ENCODE measurements around the gene ZDHHC16. TPM values are rescaled to one million over a fixed set of nuclear protein-coding genes. Genes with fewer than 3 reads are reported as not detected.

The ZDHHC16 gene
- total RNA-seq, 4 donors from 2014 or later: 12.1 to 21.8 (median 16.1) TPM

- H3K4me3 ChIP-seq (ENCODE audit: low read depth, poor library complexity, severe bottlenecking): no peak overlapping the region
- TF ChIP-seq CTCF (IDR thresholded peaks at IDR 0.05) (no peak), POLR2A (IDR thresholded peaks at IDR 0.05) (no peak)
- no peak for DNase-seq (ENCODE audit: low spot score in 2 of 2)
- intact Hi-C loops (cut with DNase I; ENCODE audit: low total_unique reads): no loop called here
- 85 to 87% methylated on average over 1 of the region's 1 CpG for WGBS, 2 donors
These were observed 59.2 kb downstream of the ZDHHC16 start for GRCh38 chr10:97505152-97505551.

GRCh38 chr10:97506199-97506991, 60.4 kb downstream of the ZDHHC16 start:
- DNase-seq (ENCODE audit: low spot score in 2 of 2): no peak
- intact Hi-C loops (cut with DNase I; ENCODE audit: low total_unique reads): no loop called here
- 75 to 93% methylated on average over 3 of the region's 3 CpGs for WGBS, 2 donors
- no peak for TF ChIP-seq POLR2A (IDR thresholded peaks at IDR 0.05)
- no peak for TF ChIP-seq CTCF (IDR thresholded peaks at IDR 0.05)
- no peak overlapping the region for H3K4me3 ChIP-seq (ENCODE audit: low read depth, poor library complexity, severe bottlenecking)

Other genes with a start within 250 kb of the ZDHHC16 start
- 1 to 10 TPM; 7.7 to 8.5 (median 8.2) TPM for gene ARHGAP19, start 153.5 kb upstream of the ZDHHC16 start, total RNA-seq
- gene FRAT1, start 126.9 kb upstream of the ZDHHC16 start, total RNA-seq: 10 to 100 TPM in 2 of 4 donors, 1 to 10 TPM in 2; 4.6 to 16.9 (median 9.4) TPM
- gene FRAT2, start 111.4 kb upstream of the ZDHHC16 start, total RNA-seq: 10 to 100 TPM; 40.9 to 62.0 (median 57.7) TPM
- 10 to 100 TPM; 14.6 to 30.9 (median 22.6) TPM for gene RRP12, start 44.8 kb upstream of the ZDHHC16 start, total RNA-seq
- 100 to 1,000 TPM; 151 to 289 (median 240) TPM for gene PGAM1, start 20.0 kb upstream of the ZDHHC16 start, total RNA-seq
- 10 to 100 TPM; 13.9 to 33.0 (median 26.2) TPM for gene EXOSC1, start 169 bp upstream of the ZDHHC16 start, total RNA-seq
- 100 to 1,000 TPM; 103 to 142 (median 115) TPM for gene MMS19, start 52.2 kb downstream of the ZDHHC16 start, total RNA-seq
- 10 to 100 TPM; 42.7 to 60.6 (median 59.6) TPM for gene UBTD1, start 52.7 kb downstream of the ZDHHC16 start, total RNA-seq
- gene ANKRD2, start 126.6 kb downstream of the ZDHHC16 start, total RNA-seq: 1 to 10 TPM; 3.6 to 5.5 (median 4.8) TPM
- 1 to 10 TPM; 1.3 to 3.6 (median 2.1) TPM for gene HOGA1, start 138.2 kb downstream of the ZDHHC16 start, total RNA-seq
- under 1 TPM in 1 of 4 donors, not detected in 3; 0.32 TPM for gene C10orf62, start 143.5 kb downstream of the ZDHHC16 start, total RNA-seq
- 1 to 10 TPM; 1.6 to 7.5 (median 2.2) TPM for gene MORN4, start 187.3 kb downstream of the ZDHHC16 start, total RNA-seq
- 10 to 100 TPM; 30.1 to 38.5 (median 33.3) TPM for gene PI4K2A, start 194.5 kb downstream of the ZDHHC16 start, total RNA-seq
- gene AVPI1, start 241.1 kb downstream of the ZDHHC16 start, total RNA-seq: 100 to 1,000 TPM; 133 to 169 (median 145) TPM

Data from lower leg skin (tissue), 4 donors.